Mucosa of stomach (tissue), 1 donor: ENCODE results near the gene UTP20.
A peak's percentile ranks its signal among the peaks of the same experiment; 100 is the strongest.
"Not testable (repeated sequence)": the region's sequence is repeated elsewhere in the genome, so short reads cannot be mapped to it uniquely, and the experiment has no call there.

Source experiments
- H3K27me3 ChIP-seq: one replicate; pipeline ENCODE4 v1.7.0; 2013; ENCODE audit warnings: mild to moderate bottlenecking, low read length; ENCODE audit not compliant: control insufficient read depth, insufficient read depth
- H3K36me3 ChIP-seq: one replicate; pipeline ENCODE4 v1.7.0; 2013; ENCODE audit warnings: low read length; ENCODE audit not compliant: control insufficient read depth, insufficient read depth
- H3K4me1 ChIP-seq: one replicate; pipeline ENCODE4 v1.7.0; 2013; ENCODE audit warnings: mild to moderate bottlenecking, low read length; ENCODE audit not compliant: control insufficient read depth, insufficient read depth
- H3K4me3 ChIP-seq: one replicate; pipeline ENCODE4 v1.7.0; 2013; ENCODE audit warnings: low read length
- H3K9ac ChIP-seq: one replicate; pipeline ENCODE4 v1.7.0; 2013; ENCODE audit warnings: mild to moderate bottlenecking, low read length, moderate library complexity
- H3K9me3 ChIP-seq: one replicate; pipeline ENCODE4 v1.7.0; 2013; ENCODE audit warnings: mild to moderate bottlenecking, low read length, moderate library complexity; ENCODE audit not compliant: control insufficient read depth
- donor health status: Pancreatic carcinoma.

UTP20 gene

GRCh38 chr12:101407049-101407435, 127.1 kb downstream of the UTP20 start:
- Histone ChIP-seq H3K9me3 (no peaks in the 10 kb centered on the region), H3K36me3 (no peaks in the 10 kb centered on the region), H3K4me3 (peak overlapping the region; percentile 89)

GRCh38 chr12:101407436-101408345, 127.8 kb downstream of the UTP20 start, which contains the start of gene ARL1:
Gene ARL1 (minus strand): TSS chr12:101407772. CDS start chr12:101407645, 127 bp downstream.
- no peaks in the 10 kb centered on the region for H3K4me1 ChIP-seq
- no peaks in the 10 kb centered on the region for H3K36me3 ChIP-seq
- peak within 1 kb of the TSS; percentile 89 for H3K4me3 ChIP-seq
- H3K9ac ChIP-seq, result peak within 1 kb of the TSS; percentile 97
- no peaks in the 10 kb centered on the region for H3K9me3 ChIP-seq
- no peaks in the 10 kb centered on the region for H3K27me3 ChIP-seq

More at GRCh38 chr12:101407049-101407435, 127.1 kb downstream of the UTP20 start:
- peak overlapping the region; percentile 97 for H3K9ac ChIP-seq
- H3K27me3 ChIP-seq, result no peaks in the 10 kb centered on the region
- H3K4me1 ChIP-seq, result no peaks in the 10 kb centered on the region

GRCh38 chr12:101410169-101410568, 130.3 kb downstream of the UTP20 start:
- not testable (repeated sequence) for H3K4me3 ChIP-seq, H3K9ac ChIP-seq, H3K4me1 ChIP-seq, H3K9me3 ChIP-seq, H3K36me3 ChIP-seq, H3K27me3 ChIP-seq

GRCh38 chr12:101414533-101415119, 134.7 kb downstream of the UTP20 start:
- Histone ChIP-seq H3K4me1 (no peaks in the 10 kb centered on the region), H3K9me3 (no peaks in the 10 kb centered on the region), H3K4me3 (no peak overlapping the region), H3K36me3 (no peaks in the 10 kb centered on the region), H3K27me3 (no peaks in the 10 kb centered on the region), H3K9ac (no peak overlapping the region)

- H3K4me3 ChIP-seq, result no peak overlapping the region
These were observed 135.3 kb downstream of the UTP20 start for GRCh38 chr12:101415228-101415627.

GRCh38 chr12:101422066-101422465, 142.2 kb downstream of the UTP20 start:
- not testable (repeated sequence) for H3K9ac ChIP-seq, H3K4me1 ChIP-seq, H3K4me3 ChIP-seq

More at GRCh38 chr12:101415228-101415627, 135.3 kb downstream of the UTP20 start:
- no peaks in the 10 kb centered on the region for H3K27me3 ChIP-seq
- no peaks in the 10 kb centered on the region for H3K9me3 ChIP-seq
- H3K36me3 ChIP-seq, result no peaks in the 10 kb centered on the region
- H3K4me1 ChIP-seq, result no peaks in the 10 kb centered on the region
- H3K9ac ChIP-seq, result no peak overlapping the region

GRCh38 chr12:101424620-101425019, 144.7 kb downstream of the UTP20 start:
- no peak overlapping the region for H3K4me3 ChIP-seq
- no peaks in the 10 kb centered on the region for H3K9me3 ChIP-seq
- no peaks in the 10 kb centered on the region for H3K36me3 ChIP-seq
- H3K27me3 ChIP-seq, result no peaks in the 10 kb centered on the region
- no peaks in the 10 kb centered on the region for H3K4me1 ChIP-seq
- no peak overlapping the region for H3K9ac ChIP-seq

More at GRCh38 chr12:101422066-101422465, 142.2 kb downstream of the UTP20 start:
- not testable (repeated sequence) for H3K27me3 ChIP-seq, H3K36me3 ChIP-seq, H3K9me3 ChIP-seq

- H3K27me3 ChIP-seq, result no peaks in the 10 kb centered on the region
- no peaks in the 10 kb centered on the region for H3K4me1 ChIP-seq
- H3K36me3 ChIP-seq, result no peaks in the 10 kb centered on the region
- H3K4me3 ChIP-seq, result no peak overlapping the region
- H3K9ac ChIP-seq, result no peak overlapping the region
- H3K9me3 ChIP-seq, result no peaks in the 10 kb centered on the region
These were observed 150.6 kb downstream of the UTP20 start for GRCh38 chr12:101430456-101430855.

GRCh38 chr12:101436136-101436535, 156.2 kb downstream of the UTP20 start:
- Histone ChIP-seq H3K36me3 (no peaks in the 10 kb centered on the region), H3K9ac (no peak overlapping the region), H3K27me3 (no peaks in the 10 kb centered on the region), H3K4me1 (no peaks in the 10 kb centered on the region), H3K4me3 (no peak overlapping the region), H3K9me3 (no peaks in the 10 kb centered on the region)
